ENCODE results near the gene MYRIP.

DNA sequence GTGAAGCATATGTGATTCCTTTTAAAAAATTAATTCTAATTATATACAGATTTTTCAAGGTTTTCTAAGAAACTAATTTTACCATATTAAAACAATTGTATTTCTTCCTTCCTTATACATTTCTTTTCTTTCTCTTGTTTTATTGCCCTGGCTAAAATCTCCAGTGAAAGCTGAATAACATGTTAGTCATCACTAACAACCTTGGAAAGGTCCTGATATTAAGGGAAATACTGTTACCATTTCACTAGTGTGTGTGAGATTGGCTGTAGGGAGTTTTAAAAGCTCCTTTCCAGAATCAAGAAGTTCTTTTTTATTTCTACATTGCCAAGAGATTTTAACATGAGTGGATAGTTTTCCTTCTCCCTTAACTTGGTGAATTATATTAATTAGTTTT, 270.4 kb downstream of the MYRIP start:
- TF ChIP-seq, protein P1, sequence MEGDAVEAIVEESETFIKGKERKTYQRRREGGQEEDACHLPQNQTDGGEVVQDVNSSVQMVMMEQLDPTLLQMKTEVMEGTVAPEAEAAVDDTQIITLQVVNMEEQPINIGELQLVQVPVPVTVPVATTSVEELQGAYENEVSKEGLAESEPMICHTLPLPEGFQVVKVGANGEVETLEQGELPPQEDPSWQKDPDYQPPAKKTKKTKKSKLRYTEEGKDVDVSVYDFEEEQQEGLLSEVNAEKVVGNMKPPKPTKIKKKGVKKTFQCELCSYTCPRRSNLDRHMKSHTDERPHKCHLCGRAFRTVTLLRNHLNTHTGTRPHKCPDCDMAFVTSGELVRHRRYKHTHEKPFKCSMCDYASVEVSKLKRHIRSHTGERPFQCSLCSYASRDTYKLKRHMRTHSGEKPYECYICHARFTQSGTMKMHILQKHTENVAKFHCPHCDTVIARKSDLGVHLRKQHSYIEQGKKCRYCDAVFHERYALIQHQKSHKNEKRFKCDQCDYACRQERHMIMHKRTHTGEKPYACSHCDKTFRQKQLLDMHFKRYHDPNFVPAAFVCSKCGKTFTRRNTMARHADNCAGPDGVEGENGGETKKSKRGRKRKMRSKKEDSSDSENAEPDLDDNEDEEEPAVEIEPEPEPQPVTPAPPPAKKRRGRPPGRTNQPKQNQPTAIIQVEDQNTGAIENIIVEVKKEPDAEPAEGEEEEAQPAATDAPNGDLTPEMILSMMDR (IDR thresholded peaks at IDR 0.05) = no peak
- no peak for TF ChIP-seq POLR2A (IDR thresholded peaks at IDR 0.05)

All from testis (tissue), 2 donors.